ENCODE data around the gene ZKSCAN5. TPM values are rescaled to one million over a fixed set of nuclear protein-coding genes. Genes with fewer than 3 reads are reported as not detected.
"Not testable (repeated sequence)": the region's sequence is repeated elsewhere in the genome, so short reads cannot be mapped to it uniquely, and the experiment has no call there.

ZKSCAN5 gene
- total RNA-seq, 4 donors from 2014 or later: 3.1 to 15.5 (median 9.2) TPM

- no peak overlapping the region for H3K4me3 ChIP-seq
- peaks cover 4 to 9% of the 10 kb centered on the region in 2 donors for H3K4me1 ChIP-seq
- peak overlapping the region in 1 of 2 donors; percentile 55 for H3K27ac ChIP-seq
- no peak for DNase-seq
- TF ChIP-seq CTCF (IDR thresholded peaks at IDR 0.05) (no peak), POLR2A (IDR thresholded peaks at IDR 0.05) (no peak)
- no peaks in the 10 kb centered on the region for H3K36me3 ChIP-seq
- intact Hi-C loops (cut with DNase I; ENCODE audit: low total_unique reads): no loop called here
- H3K9me3 ChIP-seq: no peaks in the 10 kb centered on the region
- H3K27me3 ChIP-seq: no peaks in the 10 kb centered on the region
Measured at GRCh38 chr7:99562114-99562784, 57.8 kb downstream of the ZKSCAN5 start.

GRCh38 chr7:99562832-99563231, 58.4 kb downstream of the ZKSCAN5 start:
- no peaks in the 10 kb centered on the region for H3K9me3 ChIP-seq
- intact Hi-C loops (cut with DNase I; ENCODE audit: low total_unique reads): no loop called here
- no peak for DNase-seq
- TF ChIP-seq CTCF (IDR thresholded peaks at IDR 0.05): no peak
- TF ChIP-seq POLR2A (IDR thresholded peaks at IDR 0.05): no peak
- H3K27ac ChIP-seq: peak overlapping the region in 1 of 2 donors; percentile 55
- no peaks in the 10 kb centered on the region for H3K27me3 ChIP-seq
- H3K4me3 ChIP-seq: no peak overlapping the region
- H3K36me3 ChIP-seq: no peaks in the 10 kb centered on the region
- peaks cover 0 to 9% of the 10 kb centered on the region in 2 donors for H3K4me1 ChIP-seq

- no peaks in the 10 kb centered on the region for H3K27me3 ChIP-seq
- intact Hi-C loops (cut with DNase I; ENCODE audit: low total_unique reads): no loop called here
- H3K4me1 ChIP-seq: peaks cover 0 to 9% of the 10 kb centered on the region in 2 donors
- H3K36me3 ChIP-seq: no peaks in the 10 kb centered on the region
- no peak overlapping the region for H3K4me3 ChIP-seq
- DNase-seq: no peak
- TF ChIP-seq POLR2A (IDR thresholded peaks at IDR 0.05): no peak
- TF ChIP-seq CTCF (IDR thresholded peaks at IDR 0.05): no peak
- H3K9me3 ChIP-seq: no peaks in the 10 kb centered on the region
- peak overlapping the region in 1 of 2 donors; percentile 3 for H3K27ac ChIP-seq
Measured at GRCh38 chr7:99563650-99564049, 59.2 kb downstream of the ZKSCAN5 start.

- H3K27me3 ChIP-seq; H3K4me1 ChIP-seq; DNase-seq; H3K9me3 ChIP-seq; H3K36me3 ChIP-seq; H3K4me3 ChIP-seq; intact Hi-C loops (cut with DNase I; ENCODE audit: low total_unique reads); H3K27ac ChIP-seq: not testable (repeated sequence)
Measured at GRCh38 chr7:99568770-99569169, 64.3 kb downstream of the ZKSCAN5 start.

- no peak for DNase-seq
- no peak overlapping the region for H3K4me3 ChIP-seq
- intact Hi-C loops (cut with DNase I; ENCODE audit: low total_unique reads): no loop called here
- H3K9me3 ChIP-seq: no peaks in the 10 kb centered on the region
- H3K27me3 ChIP-seq: no peaks in the 10 kb centered on the region
- TF ChIP-seq CTCF (IDR thresholded peaks at IDR 0.05) (no peak), POLR2A (IDR thresholded peaks at IDR 0.05) (no peak)
- no peaks in the 10 kb centered on the region for H3K4me1 ChIP-seq
- H3K36me3 ChIP-seq: no peaks in the 10 kb centered on the region
- H3K27ac ChIP-seq: no peak overlapping the region
Measured at GRCh38 chr7:99571768-99572167, 67.3 kb downstream of the ZKSCAN5 start.

All from uterus (tissue), 4 donors.